ENCODE measurements around the gene OTUD4.
"Not testable (repeated sequence)": the region's sequence is repeated elsewhere in the genome, so short reads cannot be mapped to it uniquely, and the experiment has no call there.

The OTUD4 gene

GRCh38 chr4:145153904-145154298 is 26.5 kb downstream of the OTUD4 start:
- no peak overlapping the region for H3K4me3 ChIP-seq (replicated peaks; ENCODE audit: insufficient read depth, low read length)
- no peak for DNase-seq (ENCODE audit: low read depth in 1 of 2, low spot score in 1 of 2)
- no peak for TF ChIP-seq REST (IDR thresholded peaks at IDR 0.05; ENCODE audit: insufficient replicate concordance, low read depth)
- TF ChIP-seq GABPA (IDR thresholded peaks at IDR 0.05; ENCODE audit: low read depth): no peak
- no peak for TF ChIP-seq CTCF (IDR thresholded peaks at IDR 0.05; ENCODE audit: insufficient read depth, low read length)
- no peak for TF ChIP-seq POLR2AphosphoS5 (IDR thresholded peaks at IDR 0.05; ENCODE audit: low read depth)
- TF ChIP-seq SPI1 (IDR thresholded peaks at IDR 0.05; ENCODE audit: borderline replicate concordance, low read depth): no peak
- H3K27ac ChIP-seq (replicated peaks): no peak overlapping the region
- no peaks in the 10 kb centered on the region for H3K27me3 ChIP-seq (ENCODE audit: insufficient read depth, poor library complexity, severe bottlenecking)

- no peak for TF ChIP-seq CTCF (IDR thresholded peaks at IDR 0.05; ENCODE audit: insufficient read depth, low read length)
- TF ChIP-seq GABPA (IDR thresholded peaks at IDR 0.05; ENCODE audit: low read depth): no peak
- TF ChIP-seq POLR2AphosphoS5 (IDR thresholded peaks at IDR 0.05; ENCODE audit: low read depth): no peak
- no peak for TF ChIP-seq REST (IDR thresholded peaks at IDR 0.05; ENCODE audit: insufficient replicate concordance, low read depth)
- TF ChIP-seq SPI1 (IDR thresholded peaks at IDR 0.05; ENCODE audit: borderline replicate concordance, low read depth): no peak
- Histone ChIP-seq H3K27ac (replicated peaks) (no peak overlapping the region), H3K4me3 (replicated peaks; ENCODE audit: insufficient read depth, low read length) (no peak overlapping the region), H3K27me3 (ENCODE audit: insufficient read depth, poor library complexity, severe bottlenecking) (no peaks in the 10 kb centered on the region)
- no peak for DNase-seq (ENCODE audit: low read depth in 1 of 2, low spot score in 1 of 2)
Observed at GRCh38 chr4:145153181-145153903, 27.0 kb downstream of the OTUD4 start.

- no peaks in the 10 kb centered on the region for H3K27me3 ChIP-seq (ENCODE audit: insufficient read depth, poor library complexity, severe bottlenecking)
- no peak overlapping the region for H3K27ac ChIP-seq (replicated peaks)
- no peak overlapping the region for H3K4me3 ChIP-seq (replicated peaks; ENCODE audit: insufficient read depth, low read length)
- DNase-seq (ENCODE audit: low read depth in 1 of 2, low spot score in 1 of 2): no peak
- TF ChIP-seq CTCF (IDR thresholded peaks at IDR 0.05; ENCODE audit: insufficient read depth, low read length) (no peak), REST (IDR thresholded peaks at IDR 0.05; ENCODE audit: insufficient replicate concordance, low read depth) (no peak), SPI1 (IDR thresholded peaks at IDR 0.05; ENCODE audit: borderline replicate concordance, low read depth) (no peak), POLR2AphosphoS5 (IDR thresholded peaks at IDR 0.05; ENCODE audit: low read depth) (no peak), GABPA (IDR thresholded peaks at IDR 0.05; ENCODE audit: low read depth) (no peak)
Observed at GRCh38 chr4:145148980-145149379, 31.4 kb downstream of the OTUD4 start.

- not testable (repeated sequence) for H3K4me3 ChIP-seq (replicated peaks; ENCODE audit: insufficient read depth, low read length); H3K27me3 ChIP-seq (ENCODE audit: insufficient read depth, poor library complexity, severe bottlenecking); H3K27ac ChIP-seq (replicated peaks); DNase-seq (ENCODE audit: low read depth in 1 of 2, low spot score in 1 of 2)
Observed at GRCh38 chr4:145136219-145136618, 44.2 kb downstream of the OTUD4 start.

All from HL-60 (cell line).